Myocyte (in vitro differentiated cells): ENCODE data around the gene PYGM. TPM values are rescaled to one million over a fixed set of nuclear protein-coding genes. Genes with fewer than 3 reads are reported as not detected.

ENCODE experiments used
- DNase-seq: peaks from one replicate; pipeline ENCODE4 v3.0.0-alpha.2; 2012; ENCODE audit warnings: low read depth
- polyA plus RNA-seq: library from polyadenylated mRNA; unstranded; fragments of >200 nt; gene quantifications from one replicate; pipeline ENCODE4 v1.2.1, GENCODE V29; 2012; ENCODE audit warnings: missing spikeins
- total RNA-seq: library from RNA; depleted of rRNA; stranded (reverse); fragments of >200 nt; gene quantifications from 2 replicates; pipeline ENCODE4 v1.2.3, GENCODE V29; 2014

Gene PYGM
- total RNA-seq, result 23.5 and 24.9 TPM in 2 replicates
- polyA plus RNA-seq, result 1.7 TPM

- peak; percentile 95 for DNase-seq
These were observed at the start of gene PYGM for GRCh38 chr11:64759722-64760719. Gene PYGM, minus strand, starts transcription at chr11:64759974. Its CDS starts 76 bp downstream, at chr11:64759898.

- DNase-seq, result no peak
These were observed 45.7 kb upstream of the PYGM start for GRCh38 chr11:64805481-64805880.

- no peak for DNase-seq
These were observed 44.8 kb upstream of the PYGM start for GRCh38 chr11:64804346-64805210.

- no peak for DNase-seq
These were observed 44.1 kb upstream of the PYGM start for GRCh38 chr11:64803846-64804345.

- peak; percentile 88 for DNase-seq
These were observed 43.5 kb upstream of the PYGM start, which contains the start of gene MAP4K2 for GRCh38 chr11:64803158-64803845. Gene MAP4K2, minus strand, starts transcription at chr11:64803214. Its CDS starts 65 bp downstream, at chr11:64803149.

- DNase-seq, result no peak
These were observed 42.8 kb upstream of the PYGM start for GRCh38 chr11:64802370-64803157.

GRCh38 chr11:64801561-64802369, 42.0 kb upstream of the PYGM start:
- DNase-seq, result no peak

GRCh38 chr11:64801158-64801464, 41.3 kb upstream of the PYGM start:
- no peak for DNase-seq

GRCh38 chr11:64800303-64801157, 40.8 kb upstream of the PYGM start:
- no peak for DNase-seq

GRCh38 chr11:64799623-64800302, 40.0 kb upstream of the PYGM start:
- DNase-seq, result no peak

- no peak for DNase-seq
These were observed 39.5 kb upstream of the PYGM start for GRCh38 chr11:64799256-64799622.

- no peak for DNase-seq
These were observed 37.2 kb upstream of the PYGM start for GRCh38 chr11:64796757-64797541.

GRCh38 chr11:64796047-64796756, 36.4 kb upstream of the PYGM start:
- no peak for DNase-seq

GRCh38 chr11:64794526-64794925, 34.8 kb upstream of the PYGM start:
- no peak for DNase-seq

GRCh38 chr11:64793271-64794160, 33.7 kb upstream of the PYGM start:
- no peak for DNase-seq
